Activated CD4-positive, CD25-positive, alpha-beta regulatory T cell treated with anti-CD3 and anti-CD28 coated beads, Interleukin-2, amount 50 U/mL, for 72 hours (primary cell): ENCODE measurements around the gene NEMP1.
"Not testable (repeated sequence)": the region's sequence is repeated elsewhere in the genome, so short reads cannot be mapped to it uniquely, and the experiment has no call there.

ENCODE experiments used
- DNase-seq: peaks from one replicate; pipeline ENCODE4 v3.0.0; 2021

The NEMP1 gene

GRCh38 chr12:57019983-57020719, 58.4 kb downstream of the NEMP1 start:
- no peak for DNase-seq

- no peak for DNase-seq
These were observed 59.7 kb downstream of the NEMP1 start for GRCh38 chr12:57018906-57019305.

- not testable (repeated sequence) for DNase-seq
These were observed 60.2 kb downstream of the NEMP1 start for GRCh38 chr12:57018353-57018752.

GRCh38 chr12:57016348-57016747, 62.2 kb downstream of the NEMP1 start, which contains the start of gene TAC3:
Gene TAC3 (minus strand): TSS chr12:57016529. CDS start chr12:57015797, 732 bp downstream.
- DNase-seq = no peak

- DNase-seq = no peak
These were observed 65.8 kb downstream of the NEMP1 start for GRCh38 chr12:57012600-57013465.

GRCh38 chr12:57011438-57012424, 66.9 kb downstream of the NEMP1 start:
- no peak for DNase-seq

GRCh38 chr12:57010627-57011247, 67.9 kb downstream of the NEMP1 start:
- DNase-seq = no peak

GRCh38 chr12:57009949-57010626, 68.5 kb downstream of the NEMP1 start:
- DNase-seq = no peak

GRCh38 chr12:57008178-57008577, 70.4 kb downstream of the NEMP1 start:
- no peak for DNase-seq

GRCh38 chr12:57006809-57007475, 71.6 kb downstream of the NEMP1 start:
- no peak for DNase-seq

- peak; percentile 70 for DNase-seq
These were observed 72.4 kb downstream of the NEMP1 start, which contains the start of gene ZBTB39 for GRCh38 chr12:57005980-57006808. Gene ZBTB39 (minus strand): TSS chr12:57006546. CDS start chr12:57004917, 1,629 bp downstream.
